CD4-positive, alpha-beta memory T cell (primary cell): ENCODE measurements around the gene PLD1. TPM values are rescaled to one million over a fixed set of nuclear protein-coding genes. Genes with fewer than 3 reads are reported as not detected.

Experiments
- CTCF ChIA-PET: fragments of 350-600 bp; sonication (Branson Sonifier 250); formaldehyde crosslinking; loops from one replicate; lab custom pipeline; 2021; ENCODE audit warnings: inconsistent platforms; ENCODE audit not compliant: partially characterized antibody; lab: Charles Lee
- POLR2A ChIA-PET: fragments of 350-600 bp; sonication (Branson Sonifier 250); formaldehyde crosslinking; loops from one replicate; lab custom pipeline; 2021; ENCODE audit not compliant: partially characterized antibody; lab: Charles Lee
- DNase-seq, 5 donors: peaks; one replicate each; pipeline versions ENCODE4 v3.0.0 to v3.0.0-alpha.2; 2020 to 2022; ENCODE audit warnings: mixed read lengths in 1 of 5
- H3K27ac ChIP-seq: one replicate; pipeline ENCODE4 v1.7.0; 2013; ENCODE audit warnings: low read depth, low read length
- H3K27me3 ChIP-seq: 2 replicates; pipeline ENCODE4 v1.7.0; 2013; ENCODE audit warnings: mild to moderate bottlenecking, low read length, moderate library complexity; ENCODE audit not compliant: insufficient read depth
- H3K36me3 ChIP-seq: 2 replicates; pipeline ENCODE4 v1.7.0; 2013; ENCODE audit warnings: mild to moderate bottlenecking, low read length, moderate library complexity; ENCODE audit not compliant: insufficient read depth
- H3K4me1 ChIP-seq: 2 replicates; pipeline ENCODE4 v1.7.0; 2013; ENCODE audit warnings: mild to moderate bottlenecking, low read length, moderate library complexity; ENCODE audit not compliant: insufficient read depth
- H3K4me3 ChIP-seq, 2 donors: one replicate each; pipeline ENCODE4 v1.7.0; 2013; ENCODE audit warnings: low read length in 2 of 2, mild to moderate bottlenecking in 1 of 2
- H3K9me3 ChIP-seq, 2 donors: one replicate each; pipeline ENCODE4 v1.7.0; 2013; ENCODE audit warnings: low read length in 2 of 2, control low read depth in 1 of 2; ENCODE audit not compliant: control insufficient read depth in 1 of 2
- H3K27ac Mint-ChIP-seq, 7 donors: one replicate each; pipeline ENCODE4 v1.8.0; 2020 to 2021; ENCODE audit warnings: mixed read lengths in 7 of 7, mild to moderate bottlenecking in 6 of 7, inconsistent platforms in 3 of 7, moderate library complexity in 3 of 7
- H3K27me3 Mint-ChIP-seq, 2 donors: one replicate each; pipeline ENCODE4 v1.8.0; 2020 to 2021; ENCODE audit warnings: mixed read lengths in 2 of 2
- H3K36me3 Mint-ChIP-seq, 2 donors: one replicate each; pipeline ENCODE4 v1.8.0; 2020 to 2021; ENCODE audit warnings: mixed read lengths in 2 of 2, inconsistent platforms in 1 of 2, mild to moderate bottlenecking in 1 of 2
- H3K4me1 Mint-ChIP-seq, 4 donors: one replicate each; pipeline ENCODE4 v1.8.0; 2020 to 2021; ENCODE audit warnings: mixed read lengths in 4 of 4, mild to moderate bottlenecking in 1 of 4
- H3K4me3 Mint-ChIP-seq, 8 donors: one replicate each; pipeline ENCODE4 v1.8.0; 2020 to 2021; ENCODE audit warnings: mixed read lengths in 8 of 8, mild to moderate bottlenecking in 7 of 8, moderate library complexity in 6 of 8, inconsistent platforms in 3 of 8
- H3K9me3 Mint-ChIP-seq, 8 donors: one replicate each; pipeline ENCODE4 v1.8.0; 2020 to 2021; ENCODE audit warnings: mixed read lengths in 8 of 8, mild to moderate bottlenecking in 5 of 8, inconsistent platforms in 3 of 8, moderate library complexity in 1 of 8
- intact Hi-C: fragments of 100-400 bp; cut with micrococcal nuclease; formaldehyde crosslinking; loops from one replicate; pipeline ENCODE4 v1.15.1; 2023
- polyA plus RNA-seq, 2 donors: library from polyadenylated mRNA; unstranded; fragments of 300-500 nt; fragmentation: Illumina TruSeq; gene quantifications; one replicate each; pipeline ENCODE4 v1.2.3, GENCODE V29; 2021
- total RNA-seq, 2 experiments: library from RNA; stranded (reverse); gene quantifications; one replicate each; pipeline ENCODE4 v1.2.3, GENCODE V29; 2021

PLD1 gene
- total and polyA plus RNA-seq, 4 experiments from 2014 or later, result 1.2 to 2.0 (median 1.3) TPM; not detected in 1

GRCh38 chr3:171830518-171830875 lies 20.2 kb upstream of the PLD1 start:
- no peaks in the 10 kb centered on the region for H3K9me3 Mint-ChIP-seq
- POLR2A ChIA-PET, result no interaction called here
- no peaks in the 10 kb centered on the region for H3K27me3 ChIP-seq
- H3K4me3 Mint-ChIP-seq, result no peak overlapping the region
- no peak overlapping the region for H3K27ac Mint-ChIP-seq
- CTCF ChIA-PET, result interaction anchor here (1.8 to 2.5 kb wide), 3 partner anchors 13 to 58 kb away, joined by 4 to 9 read pairs (median 6); no protein-coding TSS in a partner anchor
- no peak overlapping the region for H3K27ac ChIP-seq
- intact Hi-C loops, result loop anchor here (10.0 kb wide), 1 partner anchor 126 kb away; no protein-coding TSS in a partner anchor
- H3K27me3 Mint-ChIP-seq, result peaks cover 3 to 5% of the 10 kb centered on the region in 2 donors
- peaks cover 9 to 17% (median 11%) of the 10 kb centered on the region in 4 donors for H3K4me1 Mint-ChIP-seq
- no peak overlapping the region for H3K4me3 ChIP-seq
- no peaks in the 10 kb centered on the region for H3K36me3 ChIP-seq
- H3K36me3 Mint-ChIP-seq, result no peaks in the 10 kb centered on the region
- DNase-seq, result no peak
- H3K9me3 ChIP-seq, result no peaks in the 10 kb centered on the region
- peaks cover 4% of the 10 kb centered on the region for H3K4me1 ChIP-seq

- H3K4me3 Mint-ChIP-seq, result no peak overlapping the region
- Histone ChIP-seq H3K27me3 (no peaks in the 10 kb centered on the region), H3K4me3 (no peak overlapping the region), H3K36me3 (no peaks in the 10 kb centered on the region), H3K9me3 (no peaks in the 10 kb centered on the region), H3K27ac (no peak overlapping the region), H3K4me1 (peaks cover 4% of the 10 kb centered on the region)
- no peak overlapping the region for H3K27ac Mint-ChIP-seq
- no peaks in the 10 kb centered on the region for H3K36me3 Mint-ChIP-seq
- no peaks in the 10 kb centered on the region for H3K9me3 Mint-ChIP-seq
- H3K4me1 Mint-ChIP-seq, result peaks cover 9 to 17% (median 11%) of the 10 kb centered on the region in 4 donors
- POLR2A ChIA-PET, result no interaction called here
- peaks cover 3 to 5% of the 10 kb centered on the region in 2 donors for H3K27me3 Mint-ChIP-seq
- intact Hi-C loops, result loop anchor here (10.0 kb wide), 1 partner anchor 125 kb away; no protein-coding TSS in a partner anchor
- CTCF ChIA-PET, result interaction anchor here (1.8 to 2.5 kb wide), 4 partner anchors 13 to 126 kb away, joined by 4 to 9 read pairs (median 6); no protein-coding TSS in a partner anchor
- DNase-seq, result no peak
Observed at GRCh38 chr3:171829841-171830517, 19.7 kb upstream of the PLD1 start.

GRCh38 chr3:171828902-171829770 lies 18.9 kb upstream of the PLD1 start:
- no peaks in the 10 kb centered on the region for H3K9me3 ChIP-seq
- H3K27me3 Mint-ChIP-seq, result peaks cover 3 to 5% of the 10 kb centered on the region in 2 donors
- no peak overlapping the region for H3K27ac Mint-ChIP-seq
- H3K4me3 Mint-ChIP-seq, result no peak overlapping the region
- H3K4me3 ChIP-seq, result no peak overlapping the region
- peaks cover 9 to 17% (median 11%) of the 10 kb centered on the region in 4 donors for H3K4me1 Mint-ChIP-seq
- intact Hi-C loops, result no loop called here
- ChIA-PET POLR2A (no interaction called here), CTCF (interaction anchor here (1.8 to 2.5 kb wide), 4 partner anchors 12 to 125 kb away, joined by 4 to 9 read pairs (median 6); no protein-coding TSS in a partner anchor)
- no peak for DNase-seq
- no peak overlapping the region for H3K27ac ChIP-seq
- no peaks in the 10 kb centered on the region for H3K36me3 Mint-ChIP-seq
- no peaks in the 10 kb centered on the region for H3K9me3 Mint-ChIP-seq
- H3K4me1 ChIP-seq, result peaks cover 4% of the 10 kb centered on the region
- no peaks in the 10 kb centered on the region for H3K27me3 ChIP-seq
- H3K36me3 ChIP-seq, result no peaks in the 10 kb centered on the region

GRCh38 chr3:171827836-171828458 lies 17.7 kb upstream of the PLD1 start:
- peaks cover 4% of the 10 kb centered on the region for H3K4me1 ChIP-seq
- CTCF ChIA-PET, result interaction anchor here (2.5 kb wide), 1 partner anchor 55 kb away, joined by 9 read pairs; no protein-coding TSS in a partner anchor
- H3K4me3 Mint-ChIP-seq, result peak overlapping the region; percentile 41 to 86 (median 76)
- intact Hi-C loops, result no loop called here
- H3K9me3 Mint-ChIP-seq, result no peaks in the 10 kb centered on the region
- H3K4me3 ChIP-seq, result no peak overlapping the region
- DNase-seq, result peak in 1 of 5 donors; percentile 14
- H3K9me3 ChIP-seq, result no peaks in the 10 kb centered on the region
- H3K36me3 ChIP-seq, result no peaks in the 10 kb centered on the region
- no peaks in the 10 kb centered on the region for H3K27me3 ChIP-seq
- H3K4me1 Mint-ChIP-seq, result peaks cover 9 to 17% (median 11%) of the 10 kb centered on the region in 4 donors
- H3K36me3 Mint-ChIP-seq, result no peaks in the 10 kb centered on the region
- no peak overlapping the region for H3K27ac ChIP-seq
- peak overlapping the region in 5 of 7 donors; percentile 5 to 86 (median 78) for H3K27ac Mint-ChIP-seq
- H3K27me3 Mint-ChIP-seq, result peaks cover 3 to 5% of the 10 kb centered on the region in 2 donors
- POLR2A ChIA-PET, result no interaction called here

- H3K36me3 Mint-ChIP-seq, result no peaks in the 10 kb centered on the region
- no peaks in the 10 kb centered on the region for H3K27me3 ChIP-seq
- H3K9me3 ChIP-seq, result no peaks in the 10 kb centered on the region
- POLR2A ChIA-PET, result no interaction called here
- CTCF ChIA-PET, result interaction anchor here (0.7 kb wide), 1 partner anchor 153 kb away, joined by 3 read pairs; no protein-coding TSS in a partner anchor
- no peak overlapping the region for H3K4me3 ChIP-seq
- no peaks in the 10 kb centered on the region for H3K9me3 Mint-ChIP-seq
- H3K4me3 Mint-ChIP-seq, result peak overlapping the region in 2 of 8 donors; percentile 74 to 86
- H3K4me1 Mint-ChIP-seq, result peaks cover 9 to 17% (median 11%) of the 10 kb centered on the region in 4 donors
- peak overlapping the region in 3 of 7 donors; percentile 5 to 55 (median 10) for H3K27ac Mint-ChIP-seq
- no peaks in the 10 kb centered on the region for H3K36me3 ChIP-seq
- peaks cover 2 to 3% of the 10 kb centered on the region in 2 donors for H3K27me3 Mint-ChIP-seq
- no peak overlapping the region for H3K27ac ChIP-seq
- peaks cover 4% of the 10 kb centered on the region for H3K4me1 ChIP-seq
- intact Hi-C loops, result no loop called here
- DNase-seq, result no peak
Observed at GRCh38 chr3:171827385-171827784, 17.1 kb upstream of the PLD1 start.

GRCh38 chr3:171825222-171825828 lies 15.0 kb upstream of the PLD1 start:
- Mint-ChIP-seq H3K36me3 (no peaks in the 10 kb centered on the region), H3K4me1 (peaks cover 12 to 21% (median 17%) of the 10 kb centered on the region in 4 donors), H3K4me3 (no peak overlapping the region), H3K27ac (no peak overlapping the region), H3K27me3 (peaks cover 0 to 3% of the 10 kb centered on the region in 2 donors), H3K9me3 (peaks cover 0 to 1% (median 0%) of the 10 kb centered on the region in 8 donors)
- Histone ChIP-seq H3K27ac (no peak overlapping the region), H3K4me3 (no peak overlapping the region), H3K9me3 (no peaks in the 10 kb centered on the region), H3K27me3 (no peaks in the 10 kb centered on the region), H3K4me1 (peaks cover 4% of the 10 kb centered on the region), H3K36me3 (no peaks in the 10 kb centered on the region)
- intact Hi-C loops, result no loop called here
- ChIA-PET CTCF (no interaction called here), POLR2A (no interaction called here)
- no peak for DNase-seq
